Left ventricle myocardium superior (tissue), 1 donor: ENCODE measurements around the gene STT3A. TPM values are rescaled to one million over a fixed set of nuclear protein-coding genes. Genes with fewer than 3 reads are reported as not detected.
A peak's percentile ranks its signal among the peaks of the same experiment; 100 is the strongest.
"Not testable (repeated sequence)": the region's sequence is repeated elsewhere in the genome, so short reads cannot be mapped to it uniquely, and the experiment has no call there.

ENCODE experiments used
- ATAC-seq: fragments of 200-7000 bp; cut with Tn5 transposase; one replicate; pipeline ENCODE4 v1.9.1; 2020; ENCODE audit warnings: mild to moderate bottlenecking, moderate library complexity
- DNase-seq: peaks from one replicate; pipeline ENCODE4 v3.0.0-alpha.2; 2020
- intact Hi-C: fragments of 100-400 bp; cut with micrococcal nuclease; formaldehyde crosslinking; loops from one replicate; pipeline ENCODE4 v1.11.0; 2022
- long read RNA-seq: library from polyadenylated mRNA; unstranded; transcript quantifications from one replicate; pipeline ENCODE4 v2.0.0, GENCODE V29; 2021
- total RNA-seq: library from RNA; stranded (reverse); fragmentation: NEBNext Ultra II Directional; extraction: Animal tissue kit (Norgen Biotek cat#: 25700); gene quantifications from one replicate; pipeline ENCODE4 v1.2.1, GENCODE V29; 2021
- donor health status: DM: no; HTN: yes; CAD: no; lungs with severe emphysema.

The STT3A gene
- 58.6 TPM for total RNA-seq
- long read RNA-seq, full-length matches to known transcripts: 62 of 87 reads
- long read RNA-seq, partial matches to known transcripts: 21 of 87 reads
- long read RNA-seq, other reads (novel, unspliced or antisense): 4 of 87 reads

- ATAC-seq: peak; percentile 99
- peak; percentile 99 for DNase-seq
- intact Hi-C loops: no loop called here
These were observed at the start of gene STT3A for GRCh38 chr11:125592305-125593113. STT3A (plus strand) TSS chr11:125592852; CDS start chr11:125595916, 3,064 bp downstream.

DNA sequence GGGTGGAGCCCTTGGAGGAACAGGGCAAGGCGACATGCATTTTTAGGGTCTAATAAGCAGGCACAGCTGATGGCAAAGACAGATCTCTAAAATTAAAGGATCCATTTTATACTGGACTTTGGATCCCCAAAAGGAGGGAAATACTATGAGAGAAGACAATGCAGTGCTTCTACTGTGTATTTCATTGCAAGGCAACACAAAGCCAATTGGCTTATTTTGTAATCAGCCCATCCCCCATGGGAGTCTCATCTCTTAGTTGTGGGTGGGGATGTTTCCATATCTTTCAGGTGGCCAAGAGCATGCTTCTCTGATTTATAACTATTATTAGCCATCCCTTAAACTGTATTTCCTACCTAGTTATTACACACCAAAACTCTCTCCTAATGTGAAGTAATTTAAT, 41.9 kb upstream of the STT3A start:
- DNase-seq: no peak
- intact Hi-C loops: no loop called here
- no peak for ATAC-seq

GRCh38 chr11:125551835-125552342, 40.8 kb upstream of the STT3A start:
- ATAC-seq (no peak), DNase-seq (no peak)
- intact Hi-C loops: no loop called here

DNA sequence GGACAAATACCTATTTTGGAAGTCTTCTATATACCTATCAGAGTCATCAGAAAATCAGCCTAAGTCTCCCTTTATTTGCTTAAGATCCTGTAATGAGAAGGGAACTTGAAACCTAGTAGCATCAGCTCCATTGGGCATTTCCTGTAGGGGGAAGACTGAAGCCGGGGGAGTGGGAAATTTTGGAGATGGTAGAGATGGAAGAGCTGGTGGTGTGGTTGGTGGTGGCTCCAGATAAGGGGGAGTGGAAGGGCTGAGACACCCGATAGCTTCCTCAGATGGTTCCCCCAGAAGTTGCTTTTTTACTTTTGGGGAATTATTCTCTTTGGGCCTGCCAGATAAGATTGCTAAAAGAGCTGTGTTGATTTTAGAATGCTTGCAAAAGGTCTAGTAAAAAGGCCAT, 39.7 kb upstream of the STT3A start:
- intact Hi-C loops: no loop called here
- ATAC-seq (no peak), DNase-seq (no peak)

GRCh38 chr11:125553357-125553756, 39.3 kb upstream of the STT3A start:
- DNase-seq (no peak), ATAC-seq (no peak)
- intact Hi-C loops: no loop called here

DNA sequence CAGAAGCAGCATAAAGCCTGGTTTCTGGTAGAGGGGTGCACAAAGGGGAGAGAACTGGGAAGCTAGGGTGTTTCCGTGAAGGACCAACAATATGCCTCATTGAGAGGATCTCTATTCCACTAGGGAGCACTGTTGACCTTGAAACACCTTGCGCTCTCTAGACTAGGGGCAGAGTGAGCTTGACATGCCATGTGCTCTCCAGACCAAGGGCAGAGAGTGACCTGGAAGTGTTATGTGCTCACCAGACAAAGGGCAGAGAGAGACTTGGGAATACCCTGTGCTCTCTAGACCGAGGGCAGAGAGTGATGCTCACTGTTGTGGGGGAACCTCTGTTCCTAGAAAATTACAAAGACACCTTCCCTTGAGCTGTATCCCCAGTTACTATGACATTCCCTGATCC, 38.6 kb upstream of the STT3A start:
- ATAC-seq (no peak), DNase-seq (no peak)
- intact Hi-C loops: no loop called here

- intact Hi-C loops: no loop called here
- ATAC-seq (no peak), DNase-seq (no peak)
These were observed 32.8 kb upstream of the STT3A start for GRCh38 chr11:125559888-125560287.

DNA sequence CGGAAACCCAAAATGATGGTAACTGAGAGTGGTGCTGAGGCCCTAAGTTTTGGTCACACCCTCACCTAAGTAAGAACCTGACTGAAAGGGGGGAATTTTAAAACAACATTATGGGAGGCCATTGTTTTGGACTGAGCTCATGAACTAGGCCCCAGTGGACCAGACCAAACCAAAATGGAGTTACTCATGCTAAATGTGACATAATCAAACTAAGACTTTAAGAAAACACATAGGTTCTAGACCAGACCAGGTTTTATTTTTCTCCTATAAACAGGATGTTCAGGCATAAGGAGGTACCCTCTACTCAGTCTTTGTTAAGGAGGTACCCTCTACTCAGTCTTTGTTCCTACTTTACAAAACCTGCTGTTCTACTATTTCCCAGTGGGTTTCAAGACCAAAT, 30.7 kb upstream of the STT3A start:
- DNase-seq (no peak), ATAC-seq (no peak)
- intact Hi-C loops: no loop called here

DNA sequence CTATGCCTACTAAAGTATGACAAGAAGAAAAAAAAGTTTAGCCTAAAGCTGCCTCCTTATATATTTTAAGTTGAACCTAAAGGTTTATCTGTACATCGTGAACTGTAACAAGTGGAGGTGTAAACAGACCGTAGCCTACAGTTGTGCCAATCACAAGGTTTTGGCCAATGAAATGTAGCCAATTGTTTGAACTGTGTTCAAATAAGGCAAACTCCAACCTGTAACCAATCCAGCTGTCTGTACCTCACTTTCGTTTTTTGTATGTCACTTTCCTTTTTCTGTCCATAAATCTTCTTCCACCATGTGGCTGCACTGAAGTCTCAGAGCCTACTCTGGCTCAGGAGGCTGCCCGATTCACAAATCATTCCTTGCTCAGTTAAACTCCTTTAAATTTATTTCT, 30.2 kb upstream of the STT3A start:
- DNase-seq (no peak), ATAC-seq (no peak)
- intact Hi-C loops: no loop called here

DNA sequence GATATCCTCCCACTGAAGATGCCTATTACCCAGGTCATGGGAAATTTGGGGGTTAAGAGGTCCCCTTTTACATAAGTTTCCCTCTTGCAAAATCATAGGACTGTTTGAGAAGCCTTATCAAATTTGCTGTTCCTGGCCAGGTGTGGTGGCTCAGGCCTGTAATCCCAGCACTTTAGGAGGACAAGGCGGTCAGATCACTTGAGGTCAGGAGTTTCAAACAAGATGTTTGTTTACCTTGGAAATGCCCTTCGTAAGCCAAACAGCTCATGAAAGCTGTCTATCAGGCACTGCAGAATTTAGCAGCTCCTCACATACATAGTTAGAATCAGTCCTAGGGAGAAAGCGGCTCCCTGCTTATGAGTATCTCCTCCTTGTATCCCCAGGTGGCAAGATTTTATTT, 28.3 kb upstream of the STT3A start:
- intact Hi-C loops: no loop called here
- DNase-seq (no peak), ATAC-seq (no peak)

- intact Hi-C loops: no loop called here
- no peak for DNase-seq
- ATAC-seq: no peak
These were observed 26.4 kb upstream of the STT3A start for GRCh38 chr11:125566235-125566634.

GRCh38 chr11:125568970-125569914, 23.4 kb upstream of the STT3A start, which contains the start of gene EI24:
EI24 (plus strand) TSS chr11:125569477; CDS start chr11:125572528, 3,051 bp downstream.
- intact Hi-C loops: no loop called here
- ATAC-seq: peak; percentile 100
- DNase-seq: peak; percentile 97

- ATAC-seq (no peak), DNase-seq (no peak)
- intact Hi-C loops: no loop called here
These were observed 22.6 kb upstream of the STT3A start for GRCh38 chr11:125569915-125570621.

GRCh38 chr11:125570952-125571351, 21.7 kb upstream of the STT3A start:
- DNase-seq: no peak
- intact Hi-C loops: no loop called here
- no peak for ATAC-seq

DNA sequence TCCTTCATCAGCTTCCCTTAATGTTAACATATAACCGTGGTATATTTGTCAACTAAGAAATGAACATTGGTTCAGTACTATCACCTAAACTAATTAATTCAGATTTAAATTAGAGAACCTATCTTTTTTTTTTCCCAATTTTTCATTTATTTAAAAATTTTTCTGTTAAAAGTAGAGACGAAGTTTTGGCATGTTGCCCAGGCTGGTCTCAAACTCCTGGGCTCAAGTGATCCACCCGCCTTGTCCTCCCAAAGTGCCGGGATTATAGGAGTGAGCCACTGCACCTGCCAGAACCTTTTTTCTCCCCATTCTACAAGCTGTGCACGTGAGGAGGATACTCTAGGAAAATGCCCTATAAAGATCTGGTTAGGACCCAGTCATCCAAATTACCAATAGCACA, 19.7 kb upstream of the STT3A start:
- ATAC-seq (no peak), DNase-seq (no peak)
- intact Hi-C loops: no loop called here

GRCh38 chr11:125577181-125577580, 15.5 kb upstream of the STT3A start:
- ATAC-seq, DNase-seq, intact Hi-C loops: not testable (repeated sequence)

- intact Hi-C loops: no loop called here
- ATAC-seq (no peak), DNase-seq (no peak)
These were observed 13.9 kb upstream of the STT3A start for GRCh38 chr11:125578783-125579182.

GRCh38 chr11:125579811-125580210, 12.8 kb upstream of the STT3A start:
- intact Hi-C loops: no loop called here
- DNase-seq (no peak), ATAC-seq (no peak)

DNA sequence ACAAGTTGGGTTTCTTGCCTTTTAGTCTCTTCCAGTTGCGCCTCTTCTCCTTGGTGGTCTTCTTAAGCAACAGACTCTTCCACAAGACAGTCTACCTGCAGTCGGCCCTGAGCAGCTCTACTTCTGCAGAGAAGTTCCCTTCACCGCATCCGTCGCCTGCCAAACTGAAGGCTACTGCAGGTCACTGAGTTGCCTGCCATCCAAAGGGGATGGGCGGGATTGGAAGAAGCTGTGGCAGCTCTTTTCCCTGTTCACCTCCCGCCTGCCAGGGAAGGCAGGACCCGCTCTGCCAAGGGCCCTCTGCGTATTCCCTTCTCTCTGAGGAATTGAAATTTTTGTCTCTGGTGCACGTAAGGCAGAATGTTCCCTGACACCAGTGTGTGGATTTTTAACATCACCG, 9.2 kb upstream of the STT3A start:
- ATAC-seq (no peak), DNase-seq (no peak)
- intact Hi-C loops: no loop called here
